ENCODE measurements around the gene INPP4B. TPM values are rescaled to one million over a fixed set of nuclear protein-coding genes. Genes with fewer than 3 reads are reported as not detected.

INPP4B gene
- total and polyA plus RNA-seq, 2 donors (not counting 1 experiment from before 2014, with no cell fraction given), result 0.03 TPM; not detected in 1

GRCh38 chr4:142701017-142701416 is 145.1 kb downstream of the INPP4B start:
- Histone ChIP-seq H3K27ac (ENCODE audit: low read length in 2 of 2) (no peak overlapping the region), H3K27me3 (replicated peaks in 1 of 4; ENCODE audit: control extremely low read depth in 1 of 4, control insufficient read depth in 3 of 4, insufficient read depth in 4 of 4, low read length in 3 of 4) (no peaks in the 10 kb centered on the region), H3K36me3 (replicated peaks in 1 of 2; ENCODE audit: control extremely low read depth in 1 of 2, control insufficient read depth in 1 of 2, extremely low read depth in 1 of 2, insufficient read depth in 2 of 2, low read length in 1 of 2) (no peaks in the 10 kb centered on the region), H3K9ac (ENCODE audit: low read length) (no peak overlapping the region), H3K4me1 (ENCODE audit: control insufficient read depth in 2 of 2, insufficient read depth in 2 of 2, low read length in 2 of 2) (no peaks in the 10 kb centered on the region), H4K20me1 (ENCODE audit: control insufficient read depth, insufficient read depth, low read length, poor library complexity, severe bottlenecking) (no peaks in the 10 kb centered on the region), H3K9me3 (ENCODE audit: control extremely low read depth in 1 of 3, control insufficient read depth in 2 of 3, insufficient read depth in 1 of 3, low read length in 2 of 3) (no peaks in the 10 kb centered on the region), H3K79me2 (ENCODE audit: control insufficient read depth, insufficient read depth, low read length) (no peaks in the 10 kb centered on the region), H3K4me3 (ENCODE audit: control extremely low read depth in 1 of 5, extremely low read depth in 1 of 5, insufficient read depth in 1 of 5, low read depth in 2 of 5, low read length in 4 of 5) (no peak overlapping the region), H3K4me2 (replicated peaks; ENCODE audit: low read depth, low read length, poor library complexity, severe bottlenecking) (no peak overlapping the region), H2AFZ (ENCODE audit: insufficient read depth, low read depth, low read length, poor library complexity, severe bottlenecking) (no peak overlapping the region)
- Mint-ChIP-seq H3K27me3 (no peaks in the 10 kb centered on the region), H3K9me3 (ENCODE audit: insufficient read depth) (no peaks in the 10 kb centered on the region), H3K4me3 (no peak overlapping the region), H3K27ac (no peak overlapping the region), H3K4me1 (no peaks in the 10 kb centered on the region)
- DNase-seq (no peak), ATAC-seq (ENCODE audit: low read depth) (no peak)
- ChIA-PET CTCF (no interaction called here), POLR2A (no interaction called here)
- TF ChIP-seq EZH2 (IDR thresholded peaks at IDR 0.05; ENCODE audit: borderline replicate concordance, insufficient read depth, low read depth, low read length, poor library complexity, severe bottlenecking) (no peak), CTCF (IDR thresholded peaks at IDR 0.05) (no peak)
- intact Hi-C loops (cut with micrococcal nuclease), result no loop called here

GRCh38 chr4:142700531-142700930 is 145.6 kb downstream of the INPP4B start:
- Histone ChIP-seq H3K4me3 (ENCODE audit: control extremely low read depth in 1 of 5, extremely low read depth in 1 of 5, insufficient read depth in 1 of 5, low read depth in 2 of 5, low read length in 4 of 5) (no peak overlapping the region), H3K9ac (ENCODE audit: low read length) (no peak overlapping the region), H2AFZ (ENCODE audit: insufficient read depth, low read depth, low read length, poor library complexity, severe bottlenecking) (no peak overlapping the region), H3K27me3 (replicated peaks in 1 of 4; ENCODE audit: control extremely low read depth in 1 of 4, control insufficient read depth in 3 of 4, insufficient read depth in 4 of 4, low read length in 3 of 4) (no peaks in the 10 kb centered on the region), H3K79me2 (ENCODE audit: control insufficient read depth, insufficient read depth, low read length) (no peaks in the 10 kb centered on the region), H3K36me3 (replicated peaks in 1 of 2; ENCODE audit: control extremely low read depth in 1 of 2, control insufficient read depth in 1 of 2, extremely low read depth in 1 of 2, insufficient read depth in 2 of 2, low read length in 1 of 2) (no peaks in the 10 kb centered on the region), H3K27ac (ENCODE audit: low read length in 2 of 2) (no peak overlapping the region), H3K4me2 (replicated peaks; ENCODE audit: low read depth, low read length, poor library complexity, severe bottlenecking) (no peak overlapping the region), H4K20me1 (ENCODE audit: control insufficient read depth, insufficient read depth, low read length, poor library complexity, severe bottlenecking) (no peaks in the 10 kb centered on the region), H3K9me3 (ENCODE audit: control extremely low read depth in 1 of 3, control insufficient read depth in 2 of 3, insufficient read depth in 1 of 3, low read length in 2 of 3) (no peaks in the 10 kb centered on the region), H3K4me1 (ENCODE audit: control insufficient read depth in 2 of 2, insufficient read depth in 2 of 2, low read length in 2 of 2) (no peaks in the 10 kb centered on the region)
- H3K27me3 Mint-ChIP-seq, result no peaks in the 10 kb centered on the region
- ATAC-seq (ENCODE audit: low read depth), result no peak
- H3K9me3 Mint-ChIP-seq (ENCODE audit: insufficient read depth), result no peaks in the 10 kb centered on the region
- TF ChIP-seq EZH2 (IDR thresholded peaks at IDR 0.05; ENCODE audit: borderline replicate concordance, insufficient read depth, low read depth, low read length, poor library complexity, severe bottlenecking), result no peak
- no peak for TF ChIP-seq CTCF (IDR thresholded peaks at IDR 0.05)
- intact Hi-C loops (cut with micrococcal nuclease), result no loop called here
- no peaks in the 10 kb centered on the region for H3K4me1 Mint-ChIP-seq
- H3K4me3 Mint-ChIP-seq, result no peak overlapping the region
- H3K27ac Mint-ChIP-seq, result no peak overlapping the region
- ChIA-PET CTCF (no interaction called here), POLR2A (no interaction called here)
- DNase-seq, result no peak

Measured in B cell (primary cell).